Middle frontal gyrus (tissue), 1 donor: ENCODE data around the gene AKT2.
A peak's percentile ranks its signal among the peaks of the same experiment; 100 is the strongest.

Experiments used
- DNase-seq: peaks from one replicate; pipeline ENCODE4 v3.0.0-alpha.2; 2015; ENCODE audit warnings: low spot score; ENCODE audit errors: extremely low spot score

AKT2 gene

DNA sequence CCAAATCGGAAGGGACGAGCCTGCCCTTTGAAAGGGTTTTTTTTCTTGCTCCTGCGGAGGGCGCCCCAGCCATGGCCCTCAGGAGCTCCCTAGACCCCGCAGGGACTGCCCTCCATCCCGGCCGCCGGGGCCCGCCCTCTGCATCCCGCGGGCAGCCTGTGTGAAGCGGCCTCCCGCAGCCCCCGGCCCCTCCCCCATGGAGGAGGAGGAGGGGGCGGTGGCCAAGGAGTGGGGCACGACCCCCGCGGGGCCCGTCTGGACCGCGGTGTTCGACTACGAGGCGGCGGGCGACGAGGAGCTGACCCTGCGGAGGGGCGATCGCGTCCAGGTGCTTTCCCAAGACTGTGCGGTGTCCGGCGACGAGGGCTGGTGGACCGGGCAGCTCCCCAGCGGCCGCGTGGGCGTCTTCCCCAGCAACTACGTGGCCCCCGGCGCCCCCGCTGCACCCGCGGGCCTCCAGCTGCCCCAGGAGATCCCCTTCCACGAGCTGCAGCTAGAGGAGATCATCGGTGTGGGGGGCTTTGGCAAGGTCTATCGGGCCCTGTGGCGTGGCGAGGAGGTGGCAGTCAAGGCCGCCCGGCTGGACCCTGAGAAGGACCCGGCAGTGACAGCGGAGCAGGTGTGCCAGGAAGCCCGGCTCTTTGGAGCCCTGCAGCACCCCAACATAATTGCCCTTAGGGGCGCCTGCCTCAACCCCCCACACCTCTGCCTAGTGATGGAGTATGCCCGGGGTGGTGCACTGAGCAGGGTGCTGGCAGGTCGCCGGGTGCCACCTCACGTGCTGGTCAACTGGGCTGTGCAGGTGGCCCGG, 93.1 kb downstream of the AKT2 start:
- no peak for DNase-seq

DNA sequence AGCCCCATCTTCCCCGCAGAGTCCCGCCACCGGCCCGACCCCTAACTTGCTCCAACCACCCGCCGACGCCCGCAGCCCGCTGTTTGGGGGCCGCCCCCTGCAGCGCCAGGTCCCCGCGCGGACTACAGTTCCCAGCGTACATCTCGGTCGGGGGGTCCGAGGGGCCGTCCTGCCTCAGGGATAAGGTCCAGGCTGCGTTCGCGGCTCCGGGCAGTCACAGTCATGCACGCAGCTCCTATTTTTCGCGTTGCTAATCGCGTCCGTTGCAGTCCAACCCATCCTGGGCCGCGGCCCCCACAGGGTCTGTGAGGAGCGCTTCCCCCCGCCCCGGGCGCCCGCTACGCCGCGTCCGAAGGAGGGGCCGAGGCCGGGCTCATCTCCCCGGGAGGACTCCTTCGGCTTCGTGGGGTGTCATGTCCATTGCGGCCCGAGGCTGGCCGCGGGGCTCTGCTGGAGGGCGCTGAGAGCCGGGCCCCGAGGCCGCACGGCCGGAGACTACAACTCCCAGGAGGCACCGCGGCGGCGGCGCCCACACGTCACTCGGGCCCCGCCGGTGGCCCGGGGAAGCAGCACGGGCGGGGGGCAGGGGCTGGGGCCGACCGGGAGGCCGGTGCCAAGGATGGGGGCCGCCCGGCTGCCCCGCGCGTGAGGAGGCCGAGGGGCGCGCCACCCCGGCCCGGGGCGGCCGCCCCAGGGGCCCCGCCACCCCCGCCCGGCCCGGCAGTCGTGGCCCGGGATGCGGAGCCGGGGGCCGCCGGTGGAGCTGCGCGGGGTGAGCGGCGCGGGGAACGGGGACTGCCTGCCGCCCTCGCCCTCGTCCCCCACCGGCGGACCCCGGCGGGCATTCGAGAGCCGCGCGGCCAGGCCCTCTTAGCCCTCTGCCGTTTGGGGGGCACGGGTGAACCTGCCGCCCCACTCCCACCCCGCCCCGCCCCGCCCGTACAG, 94.0 kb downstream of the AKT2 start, which contains the start of gene MAP3K10:
Gene MAP3K10 (plus strand): TSS at position 536 of the 945 bp plus-strand sequence. CDS start 606 bp downstream, outside the sequence.
- peak; percentile 47 for DNase-seq

DNA sequence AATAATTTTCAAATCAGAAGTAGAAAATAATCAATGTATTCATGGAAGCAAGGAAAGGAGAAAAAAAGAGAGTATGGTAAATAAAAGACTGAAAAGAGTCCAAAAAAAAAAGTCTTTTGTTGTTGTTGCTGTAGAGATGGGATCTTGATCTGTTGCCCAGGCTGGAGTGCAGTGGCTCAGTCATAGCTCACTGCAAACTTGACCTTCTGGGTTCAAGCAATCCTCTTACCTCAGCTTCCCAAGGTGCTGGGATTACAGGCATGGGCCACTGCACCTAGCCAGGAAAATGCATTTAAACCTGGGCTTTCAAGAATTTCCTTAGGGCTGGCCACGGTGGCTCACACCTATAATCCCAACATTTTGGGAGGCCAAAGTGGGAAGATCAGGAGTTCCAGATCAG, 100.9 kb downstream of the AKT2 start:
- DNase-seq: no peak
